B cell (primary cell): ENCODE measurements around the gene CORO2B.

Experiments
- CTCF ChIP-seq: fragments of 200-600 bp; IDR thresholded peaks from one replicate; pipeline ENCODE4 v1.8.0; 2022; ENCODE audit warnings: antibody characterized with exemption, mild to moderate bottlenecking
- EZH2 ChIP-seq: IDR thresholded peaks from 2 replicates; pipeline ENCODE4 v1.6.1; 2012; ENCODE audit warnings: borderline replicate concordance, low read depth, mild to moderate bottlenecking, moderate library complexity, low read length; ENCODE audit not compliant: insufficient read depth, poor library complexity, severe bottlenecking

DNA sequence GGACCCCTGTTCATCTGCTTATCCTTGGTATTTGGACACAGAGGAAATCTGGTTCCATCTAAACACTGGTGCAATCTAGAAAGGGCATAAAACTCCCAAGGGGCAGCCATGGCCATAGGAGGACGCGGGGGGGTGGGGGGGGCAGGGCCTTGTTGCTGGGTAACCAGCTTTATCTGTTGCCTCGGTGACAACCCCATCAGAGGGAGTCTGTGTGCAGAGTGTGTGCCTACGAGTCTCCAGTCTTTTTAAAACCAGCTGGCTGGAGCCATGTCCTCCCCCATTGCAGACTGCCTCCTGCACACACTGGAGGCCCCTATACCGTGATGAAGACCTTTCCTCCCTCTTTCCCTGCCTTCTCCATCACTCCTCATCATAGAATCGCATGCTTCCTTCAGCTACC is 26.4 kb upstream of the CORO2B start:
- no peak for TF ChIP-seq CTCF
- TF ChIP-seq EZH2, result no peak
